H1 (cell line): ENCODE data around the gene NSD2. TPM values are rescaled to one million over a fixed set of nuclear protein-coding genes. Genes with fewer than 3 reads are reported as not detected.

Experiments used
- CTCF ChIA-PET: fragments of 300-600 bp; sonication (Branson Sonifier 250); formaldehyde crosslinking; loops from one replicate; lab custom pipeline; 2021; ENCODE audit not compliant: partially characterized antibody; lab: Charles Lee
- POLR2A ChIA-PET: fragments of 300-600 bp; sonication (Branson Sonifier 250); formaldehyde crosslinking; loops from one replicate; lab custom pipeline; 2021; ENCODE audit warnings: inconsistent platforms; ENCODE audit not compliant: partially characterized antibody; lab: Charles Lee
- DNase-seq, 2 experiments: peaks; one replicate each; pipeline versions ENCODE4 v3.0.0 to v3.0.0-alpha.2; 2010 to 2022; ENCODE audit warnings: low spot score in 2 of 2, low read depth in 1 of 2, mixed read lengths in 1 of 2
- FAIRE-seq: peaks from 2 replicates; lab custom pipeline; 2011; peaks lifted over from hg19 to GRCh38; lab: Jason Lieb, UNC
- H2AFZ ChIP-seq: 2 replicates; pipeline ENCODE4 v1.8.1; 2012; ENCODE audit warnings: low read length, inconsistent platforms
- H2AK5ac ChIP-seq: 2 replicates; pipeline ENCODE4 v1.6.1; 2013; ENCODE audit warnings: low read depth, low read length
- H2BK120ac ChIP-seq: replicated peaks from 2 replicates; pipeline ENCODE3; 2013; ENCODE audit warnings: low read depth, low read length, inconsistent platforms
- H2BK12ac ChIP-seq: 2 replicates; pipeline ENCODE4 v1.6.1; 2013; ENCODE audit warnings: low read depth, low read length
- H2BK15ac ChIP-seq: 2 replicates; pipeline ENCODE4 v1.6.1; 2013; ENCODE audit warnings: low read length
- H2BK20ac ChIP-seq: 2 replicates; pipeline ENCODE4 v1.6.1; 2013; ENCODE audit warnings: low read length
- H2BK5ac ChIP-seq: 2 replicates; pipeline ENCODE4 v1.6.1; 2013; ENCODE audit warnings: low read depth, low read length
- H3K14ac ChIP-seq: 2 replicates; pipeline ENCODE4 v1.6.1; 2013; ENCODE audit warnings: inconsistent platforms; ENCODE audit not compliant: insufficient read length
- H3K18ac ChIP-seq: 2 replicates; pipeline ENCODE4 v1.6.1; 2013; ENCODE audit warnings: low read length; ENCODE audit errors: extremely low read depth
- H3K23ac ChIP-seq: 2 replicates; pipeline ENCODE4 v1.6.1; 2013; ENCODE audit warnings: inconsistent platforms; ENCODE audit not compliant: insufficient read length
- H3K23me2 ChIP-seq: 2 replicates; pipeline ENCODE4 v1.6.1; 2013; ENCODE audit warnings: low read depth, low read length
- H3K27ac ChIP-seq: 2 replicates; pipeline ENCODE4 v1.6.1; 2011; ENCODE audit warnings: low read depth, low read length, inconsistent platforms
- H3K27me3 ChIP-seq, 4 experiments: replicated peaks in 1 of 4; 1 replicate in 1 of 4; 2 replicates in 3 of 4; pipeline versions ENCODE4 v1.6.1 to v1.8.1; 2011 to 2013; ENCODE audit warnings: low read length in 3 of 4, mild to moderate bottlenecking in 3 of 4, inconsistent platforms in 2 of 4, mixed read lengths in 2 of 4, moderate library complexity in 1 of 4; ENCODE audit not compliant: control insufficient read depth in 3 of 4, insufficient read depth in 3 of 4; ENCODE audit errors: extremely low read depth in 1 of 4
- H3K36me3 ChIP-seq, 4 experiments: 2 replicates each; pipeline versions ENCODE4 v1.6.1 to v1.8.1; 2011 to 2013; ENCODE audit warnings: mild to moderate bottlenecking in 4 of 4, low read length in 3 of 4, moderate library complexity in 2 of 4, control low read depth in 1 of 4, inconsistent platforms in 1 of 4; ENCODE audit not compliant: insufficient read depth in 4 of 4, control insufficient read depth in 2 of 4
- H3K4ac ChIP-seq: replicated peaks from 2 replicates; pipeline ENCODE3; 2013; ENCODE audit warnings: low read length, low read depth, mixed read lengths, inconsistent platforms; ENCODE audit not compliant: insufficient read length
- H3K4me1 ChIP-seq, 4 experiments: replicated peaks in 1 of 4; 1 replicate in 1 of 4; 2 replicates in 3 of 4; pipeline versions ENCODE4 v1.6.1 to v1.8.1; 2011 to 2013; ENCODE audit warnings: low read length in 3 of 4, inconsistent platforms in 2 of 4, mixed read lengths in 1 of 4; ENCODE audit not compliant: insufficient read depth in 4 of 4, control insufficient read depth in 3 of 4
- H3K4me2 ChIP-seq, 2 experiments: 2 replicates each; pipeline versions ENCODE4 v1.6.1 to v1.8.1; 2011 to 2013; ENCODE audit warnings: low read depth in 2 of 2, low read length in 2 of 2, control low read depth in 1 of 2, inconsistent platforms in 1 of 2, mild to moderate bottlenecking in 1 of 2; ENCODE audit not compliant: insufficient read depth in 1 of 2
- H3K4me3 ChIP-seq, 4 experiments: fragments of 200-600, 300-600 bp in 1 of 4; sonication (generic), shearing (Covaris generic), sonication (Bioruptor Twin) in 1 of 4; 2 replicates each; pipeline versions ENCODE4 v1.5.1 to v1.8.1; 2011 to 2016; ENCODE audit warnings: low read length in 4 of 4, low read depth in 3 of 4, control low read depth in 2 of 4, inconsistent platforms in 2 of 4, mild to moderate bottlenecking in 2 of 4, mixed read lengths in 1 of 4, moderate library complexity in 1 of 4; ENCODE audit not compliant: insufficient read depth in 2 of 4; ENCODE audit errors: extremely low read depth in 1 of 4
- H3K56ac ChIP-seq: replicated peaks from 2 replicates; pipeline ENCODE3; 2013; ENCODE audit warnings: low read depth, mild to moderate bottlenecking, mixed read lengths, low read length, inconsistent platforms; ENCODE audit not compliant: insufficient read length
- H3K79me1 ChIP-seq: 2 replicates; pipeline ENCODE4 v1.6.1; 2013; ENCODE audit warnings: low read depth, low read length, control low read depth
- H3K79me2 ChIP-seq, 2 experiments: 2 replicates each; pipeline versions ENCODE4 v1.6.1 to v1.8.1; 2012 to 2013; ENCODE audit warnings: low read length in 2 of 2, mild to moderate bottlenecking in 2 of 2, inconsistent platforms in 1 of 2; ENCODE audit not compliant: insufficient read depth in 2 of 2, control insufficient read depth in 1 of 2
- H3K9ac ChIP-seq, 4 experiments: replicated peaks in 1 of 4; 1 replicate in 1 of 4; 2 replicates in 3 of 4; pipeline versions ENCODE4 v1.6.1 to v1.8.1; 2011 to 2013; ENCODE audit warnings: low read depth in 3 of 4, low read length in 3 of 4, control low read depth in 2 of 4, mild to moderate bottlenecking in 2 of 4, moderate library complexity in 2 of 4, inconsistent platforms in 1 of 4; ENCODE audit errors: extremely low read depth in 1 of 4
- H3K9me3 ChIP-seq, 2 experiments: 2 replicates each; pipeline versions ENCODE4 v1.6.1 to v1.8.1; 2012 to 2013; ENCODE audit warnings: mild to moderate bottlenecking in 2 of 2, moderate library complexity in 2 of 2, control low read depth in 1 of 2, inconsistent platforms in 1 of 2, low read depth in 1 of 2, low read length in 1 of 2, mixed read lengths in 1 of 2; ENCODE audit not compliant: insufficient read depth in 2 of 2
- H4K20me1 ChIP-seq, 2 experiments: replicated peaks in 1 of 2; 2 replicates each; pipeline versions ENCODE3 to v1.8.1; 2011 to 2013; ENCODE audit warnings: inconsistent platforms in 2 of 2, low read length in 2 of 2, mild to moderate bottlenecking in 1 of 2; ENCODE audit not compliant: insufficient read depth in 2 of 2, control insufficient read depth in 1 of 2
- H4K5ac ChIP-seq: 2 replicates; pipeline ENCODE4 v1.6.1; 2013; ENCODE audit warnings: low read length, low read depth, mixed read lengths, inconsistent platforms; ENCODE audit not compliant: insufficient read length
- H4K8ac ChIP-seq: 2 replicates; pipeline ENCODE4 v1.8.0; 2013; ENCODE audit warnings: mild to moderate bottlenecking, moderate library complexity, low read length, inconsistent platforms; ENCODE audit not compliant: insufficient read depth; ENCODE audit errors: extremely low read depth
- H4K91ac ChIP-seq: replicated peaks from 2 replicates; pipeline ENCODE3; 2013; ENCODE audit warnings: low read length, mixed read lengths, inconsistent platforms; ENCODE audit not compliant: insufficient read length
- WGBS, 2 experiments: shearing (Covaris generic) in 1 of 2; methylation state at CpG; one replicate each; pipeline versions ENCODE4 v1.1.6 to v1.1.7; 2013 to 2015; ENCODE audit warnings: low lambda C conversion rate in 2 of 2, mixed read lengths in 2 of 2, inconsistent platforms in 1 of 2, low coverage in 1 of 2, missing lambda C conversion rate in 1 of 2; ENCODE audit not compliant: insufficient replicate concordance in 2 of 2, insufficient coverage in 1 of 2, insufficient read length in 1 of 2; ENCODE audit errors: extremely low coverage in 1 of 2, missing lambda C conversion rate in 1 of 2; 5-methylcytosine and 5-hydroxymethylcytosine counted together
- polyA plus RNA-seq, 7 experiments: library from polyadenylated mRNA; depleted of rRNA in 3 of 7; stranded (reverse) in 5 of 7; unstranded in 2 of 7; fragments of >200 nt in 5 of 7; fragments of 200-250 nt in 2 of 7; gene quantifications; 1 replicate in 5 of 7; 2 replicates in 1 of 7; 4 replicates in 1 of 7; pipeline versions ENCODE4 v1.2.1 to v1.2.3, GENCODE V29; 2011 to 2013; ENCODE audit warnings: missing spikeins in 2 of 7, mixed read lengths in 2 of 7
- total RNA-seq: library from RNA; stranded (reverse); fragmentation: NEBNext Ultra II Directional; extraction: Animal tissue kit (Norgen Biotek cat#: 25700); gene quantifications from 2 replicates; pipeline ENCODE4 v1.2.1, GENCODE V29; 2021

The NSD2 gene
- total and polyA plus RNA-seq, 2 of the 8 experiments (the other 6 are each of a cell fraction or from before 2014, with no cell fraction given), result 26.7 to 129 TPM

DNA sequence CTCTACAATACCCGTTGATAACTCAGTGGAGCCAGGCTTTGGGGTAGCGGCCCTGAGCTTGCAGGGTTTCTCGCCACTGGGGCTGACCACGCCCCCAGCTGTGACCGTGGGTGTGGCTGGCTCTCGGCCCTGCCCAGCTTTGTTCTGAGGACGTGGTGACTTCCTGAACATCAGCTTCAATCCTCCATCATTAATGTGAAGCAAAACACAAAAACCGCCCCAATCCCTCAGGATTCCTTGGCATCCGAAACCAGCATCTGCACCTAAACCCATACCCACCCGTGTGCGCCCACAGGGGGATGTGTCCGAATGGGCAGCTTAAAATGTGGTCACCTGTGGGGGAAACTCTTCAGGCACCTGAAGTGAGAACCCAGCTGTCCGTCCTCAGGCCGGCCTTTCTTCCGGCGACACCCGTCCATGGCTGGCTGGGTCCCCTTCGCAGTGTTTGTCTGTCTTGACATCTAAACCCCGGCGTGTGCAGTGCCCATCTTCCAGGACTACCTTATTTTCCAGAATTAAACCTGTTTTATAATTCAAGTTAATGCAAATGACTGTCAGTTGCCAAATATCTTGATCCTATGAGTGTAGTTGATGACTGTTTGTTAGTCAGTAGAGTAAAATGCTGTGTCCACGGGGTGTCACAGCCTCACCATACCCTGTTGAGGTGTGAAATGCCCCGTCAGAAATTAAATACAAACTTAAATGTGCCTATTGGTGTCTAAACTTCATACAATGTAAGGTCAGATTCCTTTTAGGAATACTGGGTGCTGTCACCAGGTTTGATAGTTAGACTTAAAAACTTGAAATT lies 110.3 kb downstream of the NSD2 start:
- H3K9ac ChIP-seq, result no peak overlapping the region
- no peak overlapping the region for H3K4me3 ChIP-seq
- no peak overlapping the region for H4K91ac ChIP-seq
- H3K36me3 ChIP-seq, result peaks cover 20 to 78% (median 60%) of the 10 kb centered on the region in 4 experiments
- H2AFZ ChIP-seq, result no peak overlapping the region
- H3K23ac ChIP-seq, result no peak overlapping the region
- DNase-seq (peak in 1 of 2 experiments; percentile 80), FAIRE-seq (peak; percentile 72)
- POLR2A ChIA-PET, result interaction anchor here (1.1 kb wide), 1 partner anchor 11 kb away, joined by 3 read pairs; no protein-coding TSS in a partner anchor
- H2BK15ac ChIP-seq, result no peak overlapping the region
- H3K56ac ChIP-seq, result no peak overlapping the region
- H3K4me2 ChIP-seq, result no peak overlapping the region
- H2BK5ac ChIP-seq, result no peak overlapping the region
- no peak overlapping the region for H2BK120ac ChIP-seq
- no peak overlapping the region for H3K18ac ChIP-seq
- H3K23me2 ChIP-seq, result no peaks in the 10 kb centered on the region
- H4K20me1 ChIP-seq, result peaks cover 0 to 27% of the 10 kb centered on the region in 2 experiments
- H3K4me1 ChIP-seq, result no peaks in the 10 kb centered on the region; a peak in 1 of 7 replicates
- H3K4ac ChIP-seq, result no peak overlapping the region
- CTCF ChIA-PET, result interaction anchor here (0.5 to 0.7 kb wide), 2 partner anchors 82 to 901 kb away, joined by 3 to 4 read pairs; no protein-coding TSS in a partner anchor
- no peak overlapping the region for H4K5ac ChIP-seq
- H3K79me1 ChIP-seq, result no peaks in the 10 kb centered on the region
- no peak overlapping the region for H2AK5ac ChIP-seq
- no peaks in the 10 kb centered on the region for H3K9me3 ChIP-seq
- no peaks in the 10 kb centered on the region for H3K79me2 ChIP-seq
- H4K8ac ChIP-seq, result no peak overlapping the region
- WGBS, 2 experiments, result 87% methylated on average over 22 of the region's 22 CpGs; no CpG with 5 or more reads in 1 of the 2 experiments
- no peak overlapping the region for H3K14ac ChIP-seq
- H2BK20ac ChIP-seq, result no peak overlapping the region
- 0 out of 2 replicates have a peak overlapping the region, but pooled peaks have one; percentile 29 for H3K27ac ChIP-seq
- no peak overlapping the region for H2BK12ac ChIP-seq
- H3K27me3 ChIP-seq, result no peaks in the 10 kb centered on the region
